ENCODE data around the gene MATN4.

DNA sequence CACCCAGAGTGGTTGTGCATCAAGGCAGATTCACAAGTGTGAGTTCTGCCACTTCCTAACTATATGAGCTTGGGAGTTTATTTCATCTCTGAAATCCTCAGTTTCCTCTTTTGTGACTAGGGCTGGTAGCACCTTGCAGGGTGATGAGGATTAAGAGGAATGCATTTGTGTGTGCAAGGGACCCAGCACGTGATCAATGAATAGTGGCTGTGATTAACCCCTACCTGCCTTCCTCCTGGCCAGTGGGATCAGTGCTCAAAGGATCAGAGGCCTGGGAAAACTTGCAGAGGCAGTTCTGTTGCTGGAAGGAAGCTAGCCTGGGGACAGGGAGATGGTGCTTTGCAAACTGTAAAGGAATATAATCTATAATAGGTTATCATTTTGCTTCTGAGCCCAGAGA, 32.9 kb upstream of the MATN4 start:
- TF ChIP-seq, protein P1, sequence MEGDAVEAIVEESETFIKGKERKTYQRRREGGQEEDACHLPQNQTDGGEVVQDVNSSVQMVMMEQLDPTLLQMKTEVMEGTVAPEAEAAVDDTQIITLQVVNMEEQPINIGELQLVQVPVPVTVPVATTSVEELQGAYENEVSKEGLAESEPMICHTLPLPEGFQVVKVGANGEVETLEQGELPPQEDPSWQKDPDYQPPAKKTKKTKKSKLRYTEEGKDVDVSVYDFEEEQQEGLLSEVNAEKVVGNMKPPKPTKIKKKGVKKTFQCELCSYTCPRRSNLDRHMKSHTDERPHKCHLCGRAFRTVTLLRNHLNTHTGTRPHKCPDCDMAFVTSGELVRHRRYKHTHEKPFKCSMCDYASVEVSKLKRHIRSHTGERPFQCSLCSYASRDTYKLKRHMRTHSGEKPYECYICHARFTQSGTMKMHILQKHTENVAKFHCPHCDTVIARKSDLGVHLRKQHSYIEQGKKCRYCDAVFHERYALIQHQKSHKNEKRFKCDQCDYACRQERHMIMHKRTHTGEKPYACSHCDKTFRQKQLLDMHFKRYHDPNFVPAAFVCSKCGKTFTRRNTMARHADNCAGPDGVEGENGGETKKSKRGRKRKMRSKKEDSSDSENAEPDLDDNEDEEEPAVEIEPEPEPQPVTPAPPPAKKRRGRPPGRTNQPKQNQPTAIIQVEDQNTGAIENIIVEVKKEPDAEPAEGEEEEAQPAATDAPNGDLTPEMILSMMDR (IDR thresholded peaks at IDR 0.05; ENCODE audit: borderline replicate concordance, extremely low read depth, low read length, poor library complexity, severe bottlenecking): no peak
- no peak for TF ChIP-seq EZH2 (IDR thresholded peaks at IDR 0.05; ENCODE audit: borderline replicate concordance, low read depth, low read length, severe bottlenecking)
